MCF 10A (cell line): Measurements from ENCODE around the gene STIM2. TPM values are rescaled to one million over a fixed set of nuclear protein-coding genes. Genes with fewer than 3 reads are reported as not detected.

Experiments used
- BruUV-seq: library from RNA; stranded (reverse); fragments of 400-500 nt; replicated peaks from 2 replicates; lab custom pipeline; 2021; lab: Mats Ljungman, UMichigan
- CTCF ChIA-PET: fragments of 300-600 bp; sonication (Branson Sonifier 250); formaldehyde crosslinking; extraction: SDS; loops from one replicate; lab custom pipeline; 2021; ENCODE audit warnings: antibody characterized with exemption, inconsistent platforms; lab: Yijun Ruan, JAX
- POLR2A ChIA-PET: fragments of 300-600, 350-650 bp; sonication (Branson Sonifier 250); formaldehyde crosslinking; extraction: SDS; loops from one replicate; lab custom pipeline; 2020; ENCODE audit warnings: antibody characterized with exemption, inconsistent platforms; lab: Yijun Ruan, JAX
- DNase-seq: peaks from one replicate; pipeline ENCODE4 v3.0.0-alpha.2; 2018; ENCODE audit not compliant: unreplicated experiment
- H3K27ac Mint-ChIP-seq: one replicate; pipeline ENCODE4 v1.8.0; 2022; ENCODE audit warnings: mild to moderate bottlenecking, low read depth, mixed read lengths; ENCODE audit not compliant: unreplicated experiment
- H3K27me3 Mint-ChIP-seq: one replicate; pipeline ENCODE4 v1.8.0; 2022; ENCODE audit warnings: mixed read lengths; ENCODE audit not compliant: insufficient read depth, unreplicated experiment
- H3K36me3 Mint-ChIP-seq: one replicate; pipeline ENCODE4 v1.8.0; 2022; ENCODE audit warnings: mild to moderate bottlenecking, moderate library complexity, mixed read lengths; ENCODE audit not compliant: insufficient read depth, unreplicated experiment
- H3K4me1 Mint-ChIP-seq: one replicate; pipeline ENCODE4 v1.8.0; 2022; ENCODE audit warnings: mixed read lengths; ENCODE audit not compliant: insufficient read depth, unreplicated experiment
- H3K4me3 Mint-ChIP-seq: one replicate; pipeline ENCODE4 v1.8.0; 2022; ENCODE audit warnings: mild to moderate bottlenecking, moderate library complexity, mixed read lengths; ENCODE audit not compliant: unreplicated experiment
- H3K9me3 Mint-ChIP-seq: one replicate; pipeline ENCODE4 v1.8.0; 2022; ENCODE audit warnings: mixed read lengths; ENCODE audit not compliant: unreplicated experiment
- CTCF ChIP-seq: fragments of 200-600 bp; IDR thresholded peaks from one replicate; pipeline ENCODE4 v1.8.0; 2022; ENCODE audit warnings: antibody characterized with exemption, mild to moderate bottlenecking; ENCODE audit not compliant: unreplicated experiment
- intact Hi-C: fragments of 100-400 bp; cut with micrococcal nuclease; formaldehyde crosslinking; loops from 2 replicates; pipeline ENCODE4 v1.14.1; 2022
- total RNA-seq: library from RNA; stranded (reverse); gene quantifications from 2 replicates; pipeline ENCODE4 v1.2.3, GENCODE V29; 2022

Gene STIM2
- total RNA-seq, 1 experiment from 2014 or later: 18.5 TPM

GRCh38 chr4:26858035-26858918, 2.4 kb upstream of the STIM2 start:
- no peak for TF ChIP-seq CTCF
- no peaks in the 10 kb centered on the region for H3K9me3 Mint-ChIP-seq
- intact Hi-C loops: loop anchor here (5.0 kb wide), 1 partner anchor 71 kb away; no protein-coding TSS in a partner anchor
- ChIA-PET POLR2A (interaction anchor here (0.6 to 6.5 kb wide), 14 partner anchors 14 to 862 kb away, joined by 3 to 97 read pairs (median 6); partner anchors contain the start of gene TBC1D19), CTCF (interaction anchor here (0.6 to 2.7 kb wide), 5 partner anchors 78 to 399 kb away, joined by 3 to 8 read pairs (median 4); no protein-coding TSS in a partner anchor)
- H3K27me3 Mint-ChIP-seq: no peaks in the 10 kb centered on the region
- peaks cover 32% of the 10 kb centered on the region for H3K4me1 Mint-ChIP-seq
- DNase-seq: peak; percentile 21
- BruUV-seq: no TSS peak
- H3K27ac Mint-ChIP-seq: peak overlapping the region; percentile 40
- H3K4me3 Mint-ChIP-seq: peak overlapping the region; percentile 88
- H3K36me3 Mint-ChIP-seq: no peaks in the 10 kb centered on the region

GRCh38 chr4:26858947-26859401, 1.7 kb upstream of the STIM2 start:
- intact Hi-C loops: loop anchor here (5.0 kb wide), 1 partner anchor 72 kb away; no protein-coding TSS in a partner anchor
- no TSS peak for BruUV-seq
- CTCF ChIA-PET: interaction anchor here (0.7 to 2.7 kb wide), 3 partner anchors 110 to 399 kb away, joined by 3 to 8 read pairs (median 4); no protein-coding TSS in a partner anchor
- H3K36me3 Mint-ChIP-seq: no peaks in the 10 kb centered on the region
- peak overlapping the region; percentile 88 for H3K4me3 Mint-ChIP-seq
- POLR2A ChIA-PET: interaction anchor here (0.6 to 6.5 kb wide), 5 partner anchors 14 to 1311 kb away, joined by 3 to 97 read pairs (median 75); no protein-coding TSS in a partner anchor
- peaks cover 37% of the 10 kb centered on the region for H3K4me1 Mint-ChIP-seq
- no peaks in the 10 kb centered on the region for H3K9me3 Mint-ChIP-seq
- H3K27me3 Mint-ChIP-seq: no peaks in the 10 kb centered on the region
- H3K27ac Mint-ChIP-seq: peak overlapping the region; percentile 40
- TF ChIP-seq CTCF: no peak
- no peak for DNase-seq

GRCh38 chr4:26859762-26860156, 882 bp upstream of the STIM2 start:
- Mint-ChIP-seq H3K4me1 (peaks cover 38% of the 10 kb centered on the region), H3K9me3 (no peaks in the 10 kb centered on the region), H3K27ac (peak overlapping the region; percentile 95), H3K36me3 (no peaks in the 10 kb centered on the region), H3K27me3 (no peaks in the 10 kb centered on the region), H3K4me3 (peak overlapping the region; percentile 88)
- intact Hi-C loops: loop anchor here (2.0 to 5.0 kb wide), 2 partner anchors 72 to 151 kb away; no protein-coding TSS in a partner anchor
- ChIA-PET CTCF (interaction anchor here (0.6 to 2.7 kb wide), 4 partner anchors 34 to 541 kb away, joined by 3 to 8 read pairs (median 3); no protein-coding TSS in a partner anchor), POLR2A (interaction anchor here (0.6 to 6.5 kb wide), 11 partner anchors 13 to 946 kb away, joined by 3 to 97 read pairs (median 18); partner anchors contain the start of genes RBPJ, SMIM20 and TBC1D19)
- no peak for TF ChIP-seq CTCF
- TSS peak; percentile 36 for BruUV-seq
- DNase-seq: no peak
